ENCODE results near the gene CEP85. TPM values are rescaled to one million over a fixed set of nuclear protein-coding genes. Genes with fewer than 3 reads are reported as not detected.

The CEP85 gene
- total RNA-seq, 6 donors from 2014 or later = 10.1 to 16.8 (median 10.7) TPM

- no peak for TF ChIP-seq POLR2AphosphoS5 (IDR thresholded peaks at IDR 0.05)
- TF ChIP-seq CTCF (IDR thresholded peaks at IDR 0.05) = no peak
- TF ChIP-seq EP300 (IDR thresholded peaks at IDR 0.05) = no peak
- no peak for TF ChIP-seq POLR2A (IDR thresholded peaks at IDR 0.05)
- DNase-seq = no peak
- H3K27ac ChIP-seq = no peak overlapping the region
- no peak for ATAC-seq (ENCODE audit: low FRiP score in 2 of 2)
- peaks cover 0 to 2% (median 0%) of the 10 kb centered on the region in 4 donors for H3K4me1 ChIP-seq
- 72 to 73% methylated on average over 3 of the region's 3 CpGs for WGBS, 2 donors
- no peak overlapping the region for H3K4me3 ChIP-seq
- no peaks in the 10 kb centered on the region for H3K9me3 ChIP-seq
- no peaks in the 10 kb centered on the region for H3K27me3 ChIP-seq
- H3K36me3 ChIP-seq = no peaks in the 10 kb centered on the region
These were observed 38.2 kb upstream of the CEP85 start for GRCh38 chr1:26195805-26196204.

DNA sequence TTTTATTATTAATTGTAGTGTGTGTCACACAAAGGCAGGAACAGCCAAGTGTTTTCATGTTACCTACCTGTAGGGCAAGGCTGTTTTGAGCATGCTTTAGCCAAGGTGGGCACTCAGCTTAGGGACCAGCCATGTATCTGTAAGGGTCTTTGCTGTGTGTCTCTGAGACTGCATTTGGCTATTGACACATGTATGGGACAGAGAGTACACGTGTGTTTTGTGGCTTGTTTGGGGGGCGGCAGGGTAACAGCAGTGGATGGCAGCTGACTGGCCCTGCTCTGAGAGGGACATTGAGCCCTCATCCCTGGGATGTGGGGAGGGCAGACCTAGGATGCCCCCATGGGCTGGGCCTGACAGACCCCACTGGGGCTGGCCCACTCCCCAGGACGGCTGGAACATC, 36.7 kb upstream of the CEP85 start:
- peaks cover 0 to 7% (median 4%) of the 10 kb centered on the region in 4 donors for H3K4me1 ChIP-seq
- no peak for DNase-seq
- no peak overlapping the region for H3K4me3 ChIP-seq
- no peaks in the 10 kb centered on the region for H3K9me3 ChIP-seq
- no peak overlapping the region for H3K27ac ChIP-seq
- 95 to 100% methylated on average over 3 of the region's 3 CpGs for WGBS, 2 donors
- no peak for ATAC-seq (ENCODE audit: low FRiP score in 2 of 2)
- H3K36me3 ChIP-seq = no peaks in the 10 kb centered on the region
- TF ChIP-seq POLR2AphosphoS5 (IDR thresholded peaks at IDR 0.05) = no peak
- TF ChIP-seq CTCF (IDR thresholded peaks at IDR 0.05) = no peak
- no peak for TF ChIP-seq EP300 (IDR thresholded peaks at IDR 0.05)
- no peak for TF ChIP-seq POLR2A (IDR thresholded peaks at IDR 0.05)
- H3K27me3 ChIP-seq = no peaks in the 10 kb centered on the region

- Histone ChIP-seq H3K9me3 (no peaks in the 10 kb centered on the region), H3K4me3 (no peak overlapping the region), H3K27me3 (no peaks in the 10 kb centered on the region), H3K4me1 (peaks cover 0 to 7% (median 4%) of the 10 kb centered on the region in 4 donors), H3K36me3 (no peaks in the 10 kb centered on the region), H3K27ac (no peak overlapping the region)
- no peak for DNase-seq
- ATAC-seq (ENCODE audit: low FRiP score in 2 of 2) = no peak
- TF ChIP-seq POLR2AphosphoS5 (IDR thresholded peaks at IDR 0.05) (no peak), CTCF (IDR thresholded peaks at IDR 0.05) (no peak), EP300 (IDR thresholded peaks at IDR 0.05) (no peak), POLR2A (IDR thresholded peaks at IDR 0.05) (no peak)
- WGBS, 2 donors = 93 to 94% methylated on average over 11 of the region's 11 CpGs
These were observed 36.2 kb upstream of the CEP85 start for GRCh38 chr1:26197813-26198212.

DNA sequence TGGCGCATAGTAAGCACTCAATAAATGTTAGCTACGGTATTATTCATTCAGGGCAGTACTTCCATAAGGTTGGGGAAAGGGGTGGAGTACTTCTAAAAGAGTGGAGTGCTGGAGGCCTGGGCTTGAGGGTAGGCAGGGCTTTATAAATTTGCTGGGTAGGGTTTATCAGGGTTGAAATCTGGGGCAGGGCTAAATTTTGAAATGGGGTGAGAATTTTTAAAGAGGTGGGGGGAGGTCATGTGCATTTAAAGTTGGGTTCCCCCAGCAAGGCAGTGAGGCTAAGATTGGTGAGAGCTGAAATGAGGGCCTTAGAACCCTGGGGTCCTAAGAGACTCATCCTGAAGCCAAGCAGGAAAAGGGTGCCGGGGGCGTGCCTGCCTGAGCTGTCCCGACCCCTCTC, 33.6 kb upstream of the CEP85 start:
- Histone ChIP-seq H3K4me3 (no peak overlapping the region), H3K4me1 (peaks cover 0 to 7% (median 4%) of the 10 kb centered on the region in 4 donors), H3K27me3 (no peaks in the 10 kb centered on the region), H3K27ac (no peak overlapping the region), H3K36me3 (no peaks in the 10 kb centered on the region), H3K9me3 (no peaks in the 10 kb centered on the region)
- ATAC-seq (ENCODE audit: low FRiP score in 2 of 2) (no peak), DNase-seq (no peak)
- WGBS, 2 donors = 84 to 86% methylated on average over 5 of the region's 5 CpGs
- TF ChIP-seq CTCF (IDR thresholded peaks at IDR 0.05) (no peak), POLR2AphosphoS5 (IDR thresholded peaks at IDR 0.05) (no peak), EP300 (IDR thresholded peaks at IDR 0.05) (no peak), POLR2A (IDR thresholded peaks at IDR 0.05) (no peak)

- Histone ChIP-seq H3K4me3 (no peak overlapping the region), H3K27ac (no peak overlapping the region), H3K36me3 (no peaks in the 10 kb centered on the region), H3K9me3 (no peaks in the 10 kb centered on the region), H3K27me3 (no peaks in the 10 kb centered on the region), H3K4me1 (peaks cover 0 to 7% (median 4%) of the 10 kb centered on the region in 4 donors)
- 82 to 83% methylated on average over 5 to 9 of the region's 9 CpGs for WGBS, 2 donors
- TF ChIP-seq CTCF (IDR thresholded peaks at IDR 0.05) (no peak), POLR2AphosphoS5 (IDR thresholded peaks at IDR 0.05) (no peak), EP300 (IDR thresholded peaks at IDR 0.05) (no peak), POLR2A (IDR thresholded peaks at IDR 0.05) (no peak)
- DNase-seq (no peak), ATAC-seq (ENCODE audit: low FRiP score in 2 of 2) (no peak)
These were observed 30.2 kb upstream of the CEP85 start for GRCh38 chr1:26203642-26204318.

Data from upper lobe of left lung (tissue), 6 donors.